Activated CD8-positive, alpha-beta memory T cell treated with anti-CD3 and anti-CD28 coated beads, Interleukin-2, amount 50 U/mL, for 1 hour (primary cell): ENCODE measurements around the gene DRD4.

Experiments used
- DNase-seq: peaks from one replicate; pipeline ENCODE4 v3.0.0-alpha.2; 2020; ENCODE audit errors: extremely low read depth

The DRD4 gene

DNA sequence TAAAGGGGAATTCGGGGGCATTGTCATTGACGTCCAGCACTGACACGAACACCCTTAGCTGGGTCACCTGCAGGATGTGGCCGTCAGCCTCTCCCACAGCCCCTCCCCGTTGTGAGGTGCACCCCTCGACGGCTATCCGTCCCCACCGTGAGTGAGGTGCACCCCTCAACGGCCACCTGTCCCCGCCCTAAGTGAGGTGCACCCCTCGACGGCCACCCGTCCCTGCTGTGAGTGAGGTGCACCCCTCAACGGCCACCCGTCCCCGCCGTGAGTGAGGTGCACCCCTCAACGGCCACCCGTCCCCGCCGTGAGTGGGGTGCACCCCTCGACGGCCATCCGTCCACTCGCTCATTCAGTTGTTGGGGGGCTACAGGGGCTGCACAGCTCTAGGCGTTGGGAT is 15.2 kb upstream of the DRD4 start:
- no peak for DNase-seq

DNA sequence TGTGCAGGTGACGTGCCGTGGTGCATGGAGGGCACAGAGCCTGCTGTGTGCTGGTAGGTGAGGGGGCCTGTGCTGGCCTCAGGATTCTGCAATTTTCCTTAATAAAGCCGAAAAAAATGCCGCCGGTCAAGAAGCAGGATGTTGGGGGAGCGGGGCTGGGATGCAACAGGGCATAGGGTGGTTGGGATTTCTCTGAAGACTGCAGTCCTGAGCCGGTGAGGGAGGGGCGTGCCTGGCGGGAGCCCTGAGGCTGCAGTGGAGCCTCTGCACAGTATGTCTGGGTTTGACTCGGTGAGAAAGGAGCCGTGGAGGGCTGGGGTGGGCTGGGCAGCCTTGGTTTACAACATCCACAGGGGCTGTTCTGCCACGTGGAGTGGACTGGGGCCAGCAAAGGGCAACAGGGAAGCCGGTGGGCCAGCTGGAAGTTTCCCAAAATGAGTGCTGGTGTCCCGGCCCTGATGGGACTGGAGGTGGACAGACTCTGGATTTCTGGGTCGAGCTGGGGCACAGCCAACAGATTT is 13.7 kb upstream of the DRD4 start:
- no peak for DNase-seq

DNA sequence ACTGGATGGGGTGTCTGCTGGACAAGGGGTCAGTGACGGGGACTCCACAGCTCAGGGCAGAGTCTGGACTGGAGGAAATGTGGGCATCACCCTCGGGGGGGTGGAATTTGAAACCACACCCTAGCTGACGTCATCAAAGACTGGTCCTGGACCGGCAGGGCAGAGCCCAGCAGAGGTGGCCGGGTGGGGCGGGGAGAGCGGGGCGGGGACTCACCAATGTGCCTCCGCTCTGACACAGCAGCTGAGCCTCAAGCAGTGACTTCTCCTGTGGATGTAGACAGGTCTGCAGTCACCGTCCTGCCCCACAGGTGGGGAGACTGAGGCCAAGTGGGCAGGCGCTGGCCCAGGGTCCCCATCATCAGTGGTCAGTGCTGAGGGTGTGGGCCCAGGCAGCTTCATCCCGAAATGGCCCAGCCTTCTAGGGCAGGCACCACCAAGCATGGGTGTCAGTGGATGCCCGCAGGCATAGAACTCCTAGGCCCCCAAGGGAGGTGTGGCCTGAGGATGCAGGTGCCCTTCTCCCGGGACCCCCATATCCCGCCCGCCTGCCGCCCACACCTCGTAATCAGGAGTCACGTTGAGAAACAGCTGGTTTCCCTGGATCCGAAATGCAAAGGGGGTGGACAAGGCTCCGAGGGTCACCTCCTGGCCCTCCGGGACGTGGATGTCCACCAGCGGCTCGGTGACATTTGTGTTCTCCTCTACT is 12.9 kb upstream of the DRD4 start:
- no peak for DNase-seq

DNA sequence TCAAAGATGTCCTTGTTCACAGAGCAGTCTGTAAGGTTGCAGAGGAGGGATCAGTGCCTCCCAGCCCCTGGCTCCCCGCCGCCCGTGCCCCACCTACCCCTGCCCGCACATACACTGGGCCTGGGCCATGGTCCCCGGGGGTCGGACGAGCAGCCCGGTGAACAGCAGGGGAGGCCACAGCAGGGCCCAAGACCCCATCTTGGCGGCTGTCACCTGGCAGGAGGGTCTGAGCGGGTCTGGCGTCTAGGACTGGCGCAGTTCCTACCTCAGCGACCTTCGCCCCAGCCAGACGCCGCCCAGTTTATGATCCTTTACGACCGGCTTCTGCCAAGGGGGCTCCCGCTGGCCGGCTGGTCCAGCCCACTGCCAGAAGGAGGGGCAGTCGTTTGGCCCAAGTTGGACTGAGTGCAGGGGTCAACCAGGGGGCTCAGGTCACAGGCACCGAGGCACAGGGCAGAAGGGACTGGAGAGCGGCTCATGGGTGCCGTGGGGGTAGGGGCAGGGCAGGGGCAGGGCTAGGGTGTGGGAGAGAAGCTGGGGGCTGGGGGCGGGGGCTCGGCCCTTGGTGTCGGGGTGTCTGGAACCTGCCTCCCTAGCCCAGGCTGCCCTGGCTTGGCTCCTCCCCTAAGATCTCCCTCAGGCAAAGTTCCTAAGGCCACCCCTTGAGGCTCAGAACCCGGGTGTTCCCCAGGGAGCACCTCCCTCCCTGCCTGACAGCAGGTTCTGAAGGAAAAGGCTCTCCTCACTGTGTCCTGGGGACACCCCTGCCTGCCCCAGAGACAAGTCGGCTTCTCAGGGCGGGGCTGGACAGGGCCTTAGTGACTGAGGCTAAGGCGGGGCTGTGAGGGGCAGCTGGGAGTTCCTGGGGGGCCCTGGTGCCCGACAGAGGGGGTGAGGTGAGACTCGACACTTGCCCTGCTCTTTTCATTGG is 12.1 kb upstream of the DRD4 start, which contains the start of gene CDHR5:
CDHR5 (minus strand) TSS at position 251 of the 931 bp plus-strand sequence; CDS start at position 198, 53 bp downstream.
- DNase-seq: no peak

DNA sequence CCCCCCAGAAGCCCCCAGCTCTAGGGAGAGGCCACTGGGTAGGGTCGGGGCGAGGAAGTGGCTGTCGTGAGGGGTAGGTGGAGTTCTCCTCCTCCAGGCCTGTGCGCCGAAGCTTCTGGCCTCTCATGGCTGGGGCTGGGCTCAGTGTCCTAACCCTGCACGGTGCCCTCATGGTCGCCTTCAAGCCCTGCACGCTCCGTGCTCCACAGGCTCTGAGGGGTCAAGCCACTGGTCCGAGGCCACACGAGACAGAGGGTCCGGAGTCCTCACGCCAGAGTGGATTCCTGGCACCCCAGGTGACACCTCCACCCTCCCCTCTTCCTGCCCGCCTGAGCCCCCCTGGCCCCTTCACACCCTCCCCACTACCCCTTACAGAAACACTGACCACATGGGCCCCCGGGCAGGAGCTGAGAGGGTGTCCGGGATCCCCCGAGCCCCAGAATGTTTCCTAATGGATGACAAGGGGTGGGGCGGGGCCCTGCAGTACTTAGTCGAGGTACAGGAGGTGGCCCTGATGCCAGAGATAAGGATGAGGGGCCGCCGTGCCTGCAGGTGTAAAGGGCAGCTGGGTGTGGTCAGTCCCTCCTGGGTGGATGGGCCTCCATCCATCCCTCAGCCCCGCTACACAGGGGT is 11.3 kb upstream of the DRD4 start:
- DNase-seq: no peak

DNA sequence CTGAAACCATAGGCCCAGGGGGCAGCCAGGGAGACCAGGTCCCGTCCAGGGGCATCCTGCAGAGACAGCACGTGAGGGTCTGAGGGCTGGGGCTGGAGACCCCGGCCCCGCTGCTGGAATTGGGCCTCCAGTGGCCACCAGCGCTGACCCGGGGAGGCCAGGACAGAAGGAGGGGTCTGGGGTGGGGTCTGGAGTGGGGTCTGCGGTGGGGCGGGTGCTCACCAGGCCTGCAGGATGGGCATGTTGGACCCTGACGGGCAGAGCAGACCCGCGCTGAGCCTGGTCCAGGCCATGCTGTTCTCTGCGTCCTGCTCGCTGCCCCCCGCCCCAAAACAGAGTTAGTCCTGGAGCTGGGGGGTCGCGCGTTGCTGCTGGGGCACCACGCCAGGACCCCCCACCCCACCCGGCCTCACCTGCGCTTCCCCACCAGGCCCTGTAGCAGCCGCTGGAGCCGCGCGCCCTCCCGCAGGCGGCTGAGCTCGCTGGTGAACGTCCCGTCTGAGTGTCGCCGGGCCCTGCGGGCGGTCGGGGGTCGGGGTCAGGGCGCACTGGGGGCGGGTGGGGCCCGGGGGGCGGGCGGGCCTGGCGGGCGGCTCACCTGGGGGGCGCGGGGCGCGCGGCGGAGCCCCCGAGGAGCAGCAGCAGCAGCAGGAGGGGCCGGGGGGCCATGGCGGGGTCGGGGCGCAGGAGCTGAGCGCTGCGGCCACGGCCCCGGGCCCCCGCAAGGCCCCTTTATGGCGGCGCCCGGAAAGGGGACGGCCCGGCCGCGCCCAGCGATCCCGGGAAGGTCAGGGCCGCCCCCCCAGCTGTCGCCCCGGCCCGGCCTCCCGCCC is 10.4 kb upstream of the DRD4 start, which contains the start of gene SCT:
SCT (minus strand) TSS at position 707 of the 833 bp plus-strand sequence; CDS start at position 669, 38 bp downstream.
- DNase-seq: no peak

DNA sequence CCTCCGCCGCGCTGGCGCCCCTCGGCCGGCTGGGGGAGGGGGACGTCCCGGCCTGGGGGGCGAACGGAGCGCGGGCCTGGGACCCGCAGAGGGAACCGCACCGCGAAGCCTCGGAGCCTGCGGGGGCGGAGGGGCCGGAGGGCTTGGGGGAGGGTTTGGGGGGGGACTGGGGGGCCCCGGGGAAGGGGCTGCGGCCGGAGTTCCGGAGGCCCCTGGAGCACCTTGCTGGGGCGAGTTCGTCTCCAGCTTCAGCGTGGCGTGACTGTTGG is 9.8 kb upstream of the DRD4 start:
- no peak for DNase-seq

DNA sequence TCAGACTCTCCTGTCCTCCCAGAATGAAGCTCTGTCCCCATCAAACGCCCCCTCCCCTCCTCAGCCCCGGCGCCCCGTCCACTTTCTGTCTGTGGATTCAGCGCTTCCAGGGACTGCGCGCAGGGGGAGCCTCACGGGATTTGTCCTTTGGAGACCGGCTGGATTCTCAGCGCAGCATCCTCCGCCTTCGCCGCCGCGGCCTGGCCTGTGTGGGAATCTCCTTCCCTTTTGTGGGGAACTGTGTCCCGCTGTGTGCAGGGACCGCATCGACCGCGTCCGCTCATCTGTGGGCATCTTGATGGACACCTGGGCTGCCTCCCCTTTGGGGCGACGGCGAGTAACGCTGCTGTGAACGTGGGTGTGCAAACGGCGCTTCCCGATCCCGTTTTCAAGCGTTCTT is 9.0 kb upstream of the DRD4 start:
- DNase-seq: no peak

DNA sequence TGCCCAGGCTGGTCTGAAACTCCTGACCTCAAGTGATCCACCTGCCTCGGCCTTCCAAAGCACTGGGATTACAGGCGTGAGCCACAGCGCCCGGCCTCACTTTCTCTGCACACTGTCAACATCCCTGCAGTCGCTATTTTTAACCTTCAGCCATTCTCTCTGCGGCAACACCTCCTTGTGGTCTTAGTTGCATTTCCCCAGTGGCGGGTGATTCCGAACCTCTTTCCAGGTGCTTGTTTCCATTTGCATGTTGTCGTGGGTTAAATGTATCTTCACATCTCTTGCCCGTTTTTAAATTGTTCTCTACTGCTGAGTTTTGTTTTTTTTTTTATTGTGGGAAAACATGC is 7.9 kb upstream of the DRD4 start:
- no peak for DNase-seq

DNA sequence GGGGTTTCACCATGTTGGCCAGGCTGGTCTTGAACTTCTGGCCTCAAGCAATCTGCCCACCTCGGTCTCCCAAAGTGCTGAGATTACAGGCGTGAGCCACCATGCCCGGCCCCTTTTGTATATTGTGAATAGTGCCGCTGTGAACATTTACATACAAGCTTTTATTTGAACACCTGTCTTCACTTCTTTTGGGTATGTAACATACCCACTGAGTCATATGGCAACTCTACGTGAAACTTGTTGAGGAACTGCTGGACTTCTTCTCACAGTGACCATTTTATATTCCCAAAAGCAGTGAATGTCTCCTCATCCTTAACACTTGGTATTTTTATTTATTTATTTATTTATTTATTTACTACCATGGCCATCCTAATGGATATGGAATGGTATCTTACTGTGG is 6.2 kb upstream of the DRD4 start:
- no peak for DNase-seq

DNA sequence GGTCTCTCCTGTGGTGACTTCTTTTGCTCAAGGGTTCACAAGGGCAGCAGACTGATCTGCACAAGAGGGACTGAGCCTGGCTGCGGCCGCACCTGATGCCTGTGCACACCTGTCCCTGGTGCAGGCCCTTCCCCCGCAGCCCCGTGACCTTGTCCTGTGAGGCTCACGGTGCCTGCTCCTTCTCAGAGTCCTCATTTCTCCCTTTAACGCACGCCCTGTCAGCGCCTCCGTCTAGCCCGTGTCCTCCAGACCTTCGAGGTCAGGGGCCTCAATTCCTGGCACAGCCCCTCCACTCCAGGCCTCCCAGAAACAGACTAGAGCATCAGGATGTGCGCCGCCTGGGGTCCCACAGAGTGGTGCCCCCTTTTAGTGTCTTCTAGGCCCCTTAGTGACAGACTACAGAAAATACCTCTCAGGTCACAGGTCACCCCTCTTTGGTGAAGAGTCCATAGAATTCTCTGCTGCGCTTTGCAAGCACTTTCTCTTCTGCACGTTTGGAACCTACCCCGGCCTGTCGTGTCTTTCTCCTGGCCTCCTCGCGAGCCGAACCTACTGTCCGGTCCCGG is 1.0 kb upstream of the DRD4 start:
- no peak for DNase-seq

DNA sequence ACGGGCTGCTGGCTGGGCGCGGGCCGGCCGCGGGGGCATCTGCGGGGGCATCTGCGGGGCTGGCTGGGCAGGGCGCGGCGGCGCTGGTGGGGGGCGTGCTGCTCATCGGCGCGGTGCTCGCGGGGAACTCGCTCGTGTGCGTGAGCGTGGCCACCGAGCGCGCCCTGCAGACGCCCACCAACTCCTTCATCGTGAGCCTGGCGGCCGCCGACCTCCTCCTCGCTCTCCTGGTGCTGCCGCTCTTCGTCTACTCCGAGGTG is 194 bp downstream of the DRD4 start:
- DNase-seq: no peak

DNA sequence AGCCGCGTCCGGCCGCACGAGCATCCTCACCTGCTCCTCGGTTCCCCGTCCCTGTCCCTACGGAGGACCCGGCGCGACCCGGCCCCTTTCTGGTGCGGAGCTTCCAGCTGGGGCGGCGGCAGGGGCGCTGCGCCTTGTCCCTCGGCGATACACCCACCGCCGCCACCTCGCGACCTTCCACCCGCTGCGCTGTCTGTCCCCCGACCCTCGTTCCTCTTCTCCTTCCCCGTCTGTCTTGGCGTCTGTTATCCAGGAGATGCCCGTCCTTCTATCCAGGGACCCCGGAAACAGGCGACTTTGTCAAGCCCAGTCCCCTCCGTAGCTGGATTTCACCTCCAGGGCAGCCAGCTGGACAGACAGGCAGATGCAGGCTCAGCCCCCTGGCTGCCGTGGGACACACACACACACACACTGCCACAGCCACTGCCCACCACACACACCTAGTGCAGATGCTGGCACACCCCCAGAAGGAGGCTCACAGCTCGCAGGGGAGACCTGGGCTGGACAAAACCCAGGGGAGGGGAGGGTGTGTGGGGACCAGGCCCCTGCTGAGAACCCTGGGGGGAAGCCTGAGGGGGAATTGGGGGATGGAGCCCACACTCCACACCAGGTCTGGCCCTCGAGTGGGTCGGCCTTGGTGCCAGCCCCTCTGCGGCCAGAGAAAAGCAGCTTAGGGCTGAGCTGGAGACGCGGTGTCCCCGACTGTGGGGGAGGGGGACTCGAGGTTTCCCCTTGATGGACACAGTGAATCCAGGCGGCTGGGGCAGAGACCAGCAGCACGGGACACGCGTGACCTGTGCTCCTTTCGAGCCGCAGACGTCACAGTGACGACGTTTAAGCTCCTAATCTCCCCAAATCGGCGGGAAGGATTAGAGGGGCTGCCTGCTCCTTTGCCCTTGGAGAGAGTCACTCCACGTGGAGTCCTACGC is 788 bp downstream of the DRD4 start:
- no peak for DNase-seq

DNA sequence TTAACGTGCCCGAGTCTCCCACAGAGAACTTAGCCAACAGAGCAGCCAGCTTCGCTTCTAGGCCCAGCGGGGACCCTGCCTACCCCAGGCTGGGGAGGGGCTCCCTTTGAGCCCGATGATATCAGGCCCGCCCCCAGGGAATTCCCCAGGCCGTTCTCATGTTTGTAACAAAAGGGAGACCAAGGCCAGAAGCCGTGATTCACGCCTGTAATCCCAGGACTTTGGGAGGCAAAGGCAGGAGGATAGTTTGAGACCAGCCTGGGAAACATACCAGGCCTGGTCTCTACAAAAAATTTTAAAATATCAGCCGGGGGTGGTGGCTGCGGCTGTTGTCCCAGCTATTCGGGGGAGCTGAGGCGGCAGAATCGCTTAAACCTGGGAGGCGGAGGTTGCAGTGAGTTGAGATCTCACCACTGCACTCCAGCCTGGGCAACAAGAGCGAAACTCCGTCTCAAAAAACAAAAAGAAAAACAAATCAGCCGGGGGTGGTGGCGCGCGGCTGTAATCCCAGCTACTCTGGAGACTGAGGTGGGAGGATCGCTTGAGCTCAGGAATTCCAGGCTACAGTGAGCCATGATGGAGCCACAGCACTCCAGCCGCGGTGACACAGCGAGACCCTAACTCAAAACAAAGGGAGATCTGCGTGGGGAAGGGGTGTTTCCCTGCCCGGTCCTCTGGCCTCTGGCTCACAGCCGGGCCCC is 1.7 kb downstream of the DRD4 start:
- DNase-seq: no peak

DNA sequence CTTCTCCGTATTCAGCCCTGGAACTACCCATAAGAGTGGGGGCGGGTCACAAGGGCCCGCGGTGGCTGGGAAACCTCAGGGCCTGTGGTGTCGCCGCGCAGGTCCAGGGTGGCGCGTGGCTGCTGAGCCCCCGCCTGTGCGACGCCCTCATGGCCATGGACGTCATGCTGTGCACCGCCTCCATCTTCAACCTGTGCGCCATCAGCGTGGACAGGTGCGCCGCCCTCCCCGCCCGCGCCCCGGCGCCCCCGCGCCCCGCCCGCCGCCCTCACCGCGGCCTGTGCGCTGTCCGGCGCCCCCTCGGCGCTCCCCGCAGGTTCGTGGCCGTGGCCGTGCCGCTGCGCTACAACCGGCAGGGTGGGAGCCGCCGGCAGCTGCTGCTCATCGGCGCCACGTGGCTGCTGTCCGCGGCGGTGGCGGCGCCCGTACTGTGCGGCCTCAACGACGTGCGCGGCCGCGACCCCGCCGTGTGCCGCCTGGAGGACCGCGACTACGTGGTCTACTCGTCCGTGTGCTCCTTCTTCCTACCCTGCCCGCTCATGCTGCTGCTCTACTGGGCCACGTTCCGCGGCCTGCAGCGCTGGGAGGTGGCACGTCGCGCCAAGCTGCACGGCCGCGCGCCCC is 2.4 kb downstream of the DRD4 start:
- DNase-seq: no peak

DNA sequence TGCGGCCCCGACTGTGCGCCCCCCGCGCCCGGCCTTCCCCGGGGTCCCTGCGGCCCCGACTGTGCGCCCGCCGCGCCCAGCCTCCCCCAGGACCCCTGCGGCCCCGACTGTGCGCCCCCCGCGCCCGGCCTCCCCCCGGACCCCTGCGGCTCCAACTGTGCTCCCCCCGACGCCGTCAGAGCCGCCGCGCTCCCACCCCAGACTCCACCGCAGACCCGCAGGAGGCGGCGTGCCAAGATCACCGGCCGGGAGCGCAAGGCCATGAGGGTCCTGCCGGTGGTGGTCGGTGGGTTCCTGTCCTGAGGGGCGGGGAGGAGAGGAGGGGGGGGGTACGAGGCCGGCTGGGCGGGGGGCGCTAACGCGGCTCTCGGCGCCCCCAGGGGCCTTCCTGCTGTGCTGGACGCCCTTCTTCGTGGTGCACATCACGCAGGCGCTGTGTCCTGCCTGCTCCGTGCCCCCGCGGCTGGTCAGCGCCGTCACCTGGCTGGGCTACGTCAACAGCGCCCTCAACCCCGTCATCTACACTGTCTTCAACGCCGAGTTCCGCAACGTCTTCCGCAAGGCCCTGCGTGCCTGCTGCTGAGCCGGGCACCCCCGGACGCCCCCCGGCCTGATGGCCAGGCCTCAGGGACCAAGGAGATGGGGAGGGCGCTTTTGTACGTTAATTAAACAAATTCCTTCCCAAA is 3.1 kb downstream of the DRD4 start:
- no peak for DNase-seq

DNA sequence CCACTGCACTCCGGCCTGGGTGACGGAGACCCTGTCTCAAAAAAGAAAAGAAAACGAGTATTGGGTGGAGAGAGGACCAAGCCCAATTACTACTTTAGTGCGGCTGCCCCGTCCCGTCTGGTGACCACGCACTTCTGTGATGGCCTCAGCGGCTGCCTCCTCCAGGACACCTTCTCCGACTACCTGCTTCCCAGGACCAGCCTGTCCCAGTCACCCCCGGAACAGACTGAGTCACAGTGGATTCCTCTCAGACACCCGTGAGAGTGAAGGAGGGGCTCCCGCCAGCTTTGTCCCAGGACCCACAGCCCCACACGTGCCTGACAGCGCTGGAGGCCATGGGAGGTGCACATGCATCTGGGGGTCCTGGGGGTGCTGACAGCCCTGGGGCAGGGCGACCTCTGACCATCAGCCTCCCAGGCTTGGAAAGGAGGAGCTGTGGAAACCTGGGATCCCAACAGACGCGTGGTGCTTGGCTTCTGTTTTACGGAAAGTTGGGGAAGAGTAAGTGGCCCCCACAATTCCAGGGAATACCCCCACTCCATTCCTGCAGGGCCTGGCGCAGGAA is 4.8 kb downstream of the DRD4 start:
- DNase-seq: no peak

DNA sequence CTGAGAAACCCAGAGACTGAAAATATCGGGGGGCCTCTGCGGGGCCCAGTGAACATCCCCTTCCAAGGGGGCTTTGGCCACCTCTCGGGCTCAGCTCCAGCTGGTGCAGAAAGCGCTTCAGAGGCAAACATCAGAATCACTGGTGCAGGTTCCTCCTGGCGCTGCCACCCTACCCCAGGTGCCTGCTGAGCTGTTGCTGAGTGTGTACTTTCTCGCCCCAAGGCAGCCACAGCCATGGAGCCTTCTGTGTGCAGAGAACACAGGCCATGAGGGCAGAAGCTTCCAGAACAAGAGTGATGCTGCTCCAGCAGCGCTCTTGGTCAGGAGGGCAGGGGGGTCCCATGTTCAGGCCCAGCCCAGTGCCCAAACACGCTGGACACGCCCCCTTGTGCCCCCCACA is 6.3 kb downstream of the DRD4 start:
- DNase-seq: no peak
